RWPE2 (cell line): Measurements from ENCODE around the gene OR2A42.
A peak's percentile ranks its signal among the peaks of the same experiment; 100 is the strongest.
"Not testable (repeated sequence)": the region's sequence is repeated elsewhere in the genome, so short reads cannot be mapped to it uniquely, and the experiment has no call there.

Experiments used
- ATAC-seq: fragments of 200-7000 bp; cut with Tn5 transposase; 3 replicates; pipeline ENCODE4 v1.9.1; 2021; ENCODE audit warnings: low read depth
- DNase-seq: peaks from one replicate; pipeline ENCODE4 v3.0.0-alpha.2; 2020; ENCODE audit warnings: low spot score
- H3K27ac ChIP-seq: fragments of 450-650 bp; 2 replicates; pipeline ENCODE4 v1.5.1; 2017; ENCODE audit warnings: mild to moderate bottlenecking; ENCODE audit not compliant: poor library complexity, severe bottlenecking
- H3K27me3 ChIP-seq: fragments of 250-450 bp; sonication (Bioruptor Pico); 2 replicates; pipeline ENCODE4 v1.5.1; 2021; ENCODE audit warnings: mild to moderate bottlenecking, moderate library complexity; ENCODE audit not compliant: insufficient read depth, poor library complexity, severe bottlenecking
- H3K36me3 ChIP-seq: fragments of 250-450 bp; sonication (Bioruptor Pico); 2 replicates; pipeline ENCODE4 v1.5.1; 2020; ENCODE audit warnings: low read depth, mild to moderate bottlenecking, moderate library complexity
- H3K4me1 ChIP-seq: fragments of 250-450 bp; sonication (Bioruptor Pico); 2 replicates; pipeline ENCODE4 v1.5.1; 2021; ENCODE audit warnings: mild to moderate bottlenecking, moderate library complexity; ENCODE audit not compliant: insufficient read depth, poor library complexity, severe bottlenecking
- H3K4me3 ChIP-seq: fragments of 250-450 bp; sonication (Bioruptor Pico); 2 replicates; pipeline ENCODE4 v1.5.1; 2021; ENCODE audit warnings: mild to moderate bottlenecking, moderate library complexity; ENCODE audit not compliant: severe bottlenecking
- H3K9me3 ChIP-seq: fragments of 250-450 bp; sonication (Bioruptor Pico); 2 replicates; pipeline ENCODE4 v1.5.1; 2021; ENCODE audit warnings: mild to moderate bottlenecking, moderate library complexity; ENCODE audit not compliant: severe bottlenecking

Gene OR2A42, protein sequence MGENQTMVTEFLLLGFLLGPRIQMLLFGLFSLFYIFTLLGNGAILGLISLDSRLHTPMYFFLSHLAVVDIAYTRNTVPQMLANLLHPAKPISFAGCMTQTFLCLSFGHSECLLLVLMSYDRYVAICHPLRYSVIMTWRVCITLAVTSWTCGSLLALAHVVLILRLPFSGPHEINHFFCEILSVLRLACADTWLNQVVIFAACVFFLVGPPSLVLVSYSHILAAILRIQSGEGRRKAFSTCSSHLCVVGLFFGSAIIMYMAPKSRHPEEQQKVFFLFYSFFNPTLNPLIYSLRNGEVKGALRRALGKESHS

DNA sequence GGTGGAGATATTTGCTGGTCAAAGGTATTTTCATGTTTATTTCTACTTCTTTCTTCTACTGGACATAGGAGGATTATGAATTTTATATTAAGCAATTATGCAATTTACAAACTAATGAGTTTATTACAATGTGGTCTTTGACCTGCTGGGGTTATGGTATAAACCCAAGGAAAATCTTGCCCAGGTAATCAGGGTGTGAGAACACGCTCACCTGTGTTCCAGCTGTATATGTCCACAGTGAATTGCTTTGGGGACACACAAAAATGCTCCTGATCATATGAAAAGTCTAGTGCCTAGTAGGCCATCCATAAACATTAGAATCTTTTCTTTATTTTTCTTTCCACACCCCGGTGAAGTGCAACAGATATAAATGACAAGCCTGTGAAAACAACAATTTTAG, at the start of gene OR2A42:
TSS of gene OR2A42 (minus strand) at position 241 of the 400 bp plus-strand sequence. CDS start 6,762 bp downstream, outside the sequence.
- not testable (repeated sequence) for H3K36me3 ChIP-seq, DNase-seq, H3K27ac ChIP-seq, ATAC-seq, H3K4me3 ChIP-seq, H3K9me3 ChIP-seq, H3K27me3 ChIP-seq, H3K4me1 ChIP-seq

DNA sequence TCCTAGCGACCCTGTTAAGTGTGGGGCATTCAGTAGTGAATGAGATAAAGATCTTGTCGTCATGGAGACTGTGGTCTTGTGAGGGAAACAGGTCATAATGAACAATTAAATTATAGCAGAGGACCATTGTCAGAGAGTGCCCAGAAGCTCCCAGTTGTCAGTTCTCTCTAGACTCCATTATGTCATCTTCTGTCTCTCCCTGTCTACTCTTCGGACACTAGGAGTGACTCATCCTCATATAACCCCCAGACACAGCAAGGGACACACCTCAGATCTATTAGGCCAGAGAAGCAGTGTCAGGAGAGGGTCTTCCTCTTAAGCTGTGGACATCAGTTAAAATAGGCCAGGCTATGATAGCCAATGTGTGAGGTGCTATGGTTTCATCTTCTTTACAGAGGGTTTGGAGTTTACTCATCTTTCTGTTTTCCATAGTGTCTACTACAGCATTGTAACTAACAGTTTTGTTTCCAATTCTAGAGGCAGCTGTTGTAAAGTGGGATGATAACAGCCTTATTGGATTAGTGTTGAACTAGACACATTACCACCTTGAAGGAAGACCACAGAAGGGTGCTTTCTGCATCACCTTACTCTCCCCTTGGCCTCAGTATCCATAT, 47.9 kb upstream of the OR2A42 start:
- H3K27me3 ChIP-seq, DNase-seq, H3K4me1 ChIP-seq, H3K4me3 ChIP-seq, ATAC-seq, H3K27ac ChIP-seq, H3K9me3 ChIP-seq, H3K36me3 ChIP-seq: not testable (repeated sequence)

DNA sequence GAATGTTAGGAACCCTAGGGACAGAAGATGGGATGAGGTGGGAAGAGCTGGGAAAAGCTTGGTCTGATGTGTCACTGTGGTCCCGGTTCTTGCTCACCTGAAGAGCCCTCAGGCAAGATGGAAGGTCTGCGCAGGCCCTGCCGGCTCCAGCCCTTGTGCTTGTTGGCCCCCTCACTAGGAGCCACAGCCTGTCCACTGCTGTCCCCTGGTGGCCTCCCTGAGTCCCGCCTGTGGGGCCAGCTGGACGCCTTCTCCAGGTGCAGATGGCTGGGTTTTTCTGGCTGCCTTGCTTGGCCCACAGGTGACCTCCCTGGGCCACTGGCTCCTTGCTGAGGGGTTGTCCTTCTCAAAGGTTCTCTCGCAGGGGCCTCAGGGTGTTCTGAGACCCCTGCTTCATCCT, 44.3 kb upstream of the OR2A42 start:
- not testable (repeated sequence) for H3K27ac ChIP-seq, H3K27me3 ChIP-seq, H3K36me3 ChIP-seq, H3K4me3 ChIP-seq, H3K4me1 ChIP-seq, H3K9me3 ChIP-seq, DNase-seq, ATAC-seq

DNA sequence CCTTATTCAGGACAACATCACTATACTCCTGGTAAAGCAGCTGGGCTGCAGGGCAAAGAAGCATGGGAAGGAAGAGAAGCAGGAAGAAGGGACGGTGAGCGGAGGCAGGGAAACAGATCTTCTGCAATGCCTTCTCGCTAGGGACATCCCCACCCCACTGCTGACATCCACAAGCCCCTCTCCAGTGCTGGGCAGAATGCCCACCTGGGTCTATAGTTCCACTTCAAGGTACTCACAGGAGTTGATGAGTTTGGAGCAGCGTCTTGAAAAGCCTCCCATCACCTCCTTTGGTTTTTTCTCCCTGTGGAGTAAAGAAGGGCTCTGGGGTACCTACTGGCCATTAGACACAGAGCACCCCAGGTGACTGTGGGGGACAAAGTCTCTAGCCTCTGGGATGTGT, 43.1 kb upstream of the OR2A42 start:
- H3K36me3 ChIP-seq, H3K27me3 ChIP-seq, H3K4me3 ChIP-seq, H3K9me3 ChIP-seq, ATAC-seq, H3K4me1 ChIP-seq, H3K27ac ChIP-seq: not testable (repeated sequence)
- DNase-seq: peak; percentile 20

DNA sequence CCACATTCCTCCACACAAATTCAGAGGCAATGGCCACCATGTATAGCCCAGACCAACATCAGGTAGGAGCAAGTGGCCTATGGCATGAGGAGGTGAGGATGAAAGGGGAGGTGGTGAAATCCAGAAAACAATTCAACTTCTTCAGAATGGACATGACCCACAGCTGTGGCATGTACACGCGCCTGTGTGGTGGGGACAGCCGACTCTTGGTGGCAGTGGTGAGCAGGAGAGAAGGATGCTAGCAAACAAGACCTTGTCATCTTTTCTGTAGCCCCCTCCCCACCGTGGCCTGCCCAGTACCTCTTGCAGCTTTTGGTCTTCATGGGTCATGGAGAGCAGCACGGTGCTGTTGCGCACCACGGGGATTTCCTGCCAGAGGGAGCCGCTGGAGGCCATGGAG, 42.6 kb upstream of the OR2A42 start:
- H3K27ac ChIP-seq, H3K4me3 ChIP-seq, H3K27me3 ChIP-seq, H3K9me3 ChIP-seq, H3K4me1 ChIP-seq, ATAC-seq, H3K36me3 ChIP-seq, DNase-seq: not testable (repeated sequence)

DNA sequence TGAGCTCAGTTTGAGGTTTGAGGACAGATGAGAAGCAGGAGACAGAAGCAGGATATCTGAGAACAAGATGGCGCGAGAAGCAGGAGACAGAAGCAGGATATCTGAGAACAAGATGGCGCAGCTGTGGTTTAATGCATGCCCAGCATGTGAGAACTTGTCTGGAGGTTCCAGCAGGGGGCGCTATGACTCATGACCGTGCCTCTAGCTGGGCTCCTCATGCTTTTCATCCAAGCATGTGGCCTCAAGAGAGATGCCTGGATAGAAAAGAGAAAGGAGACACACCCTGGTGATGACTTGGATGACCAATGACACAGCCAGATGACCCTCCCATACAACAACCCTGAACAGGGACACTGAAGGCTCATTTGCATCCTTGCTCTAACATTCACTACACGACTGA, 40.6 kb upstream of the OR2A42 start:
- H3K9me3 ChIP-seq, H3K27me3 ChIP-seq, H3K27ac ChIP-seq, H3K4me1 ChIP-seq, ATAC-seq, DNase-seq, H3K4me3 ChIP-seq, H3K36me3 ChIP-seq: not testable (repeated sequence)

DNA sequence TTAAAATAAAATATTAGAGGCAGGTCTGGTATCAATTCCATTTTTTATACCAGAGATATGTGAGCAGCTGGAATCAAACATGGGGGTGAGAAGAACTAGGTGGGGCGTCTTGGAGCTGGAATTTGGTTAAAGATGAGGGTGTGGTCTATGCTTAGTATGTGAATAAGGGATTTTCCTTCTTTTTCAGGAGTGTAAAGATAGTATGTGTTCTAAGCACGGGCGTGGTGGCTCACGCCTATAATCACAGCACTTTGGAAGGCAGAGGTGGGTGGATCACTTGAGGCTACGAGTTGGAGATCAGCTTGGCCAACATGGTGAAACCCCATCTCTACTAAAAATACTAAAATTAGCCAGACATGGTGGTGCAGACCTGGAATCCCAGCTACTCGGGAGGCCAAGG, 35.9 kb upstream of the OR2A42 start:
- not testable (repeated sequence) for DNase-seq, H3K36me3 ChIP-seq, H3K27ac ChIP-seq, H3K4me3 ChIP-seq, H3K4me1 ChIP-seq, ATAC-seq, H3K27me3 ChIP-seq, H3K9me3 ChIP-seq

DNA sequence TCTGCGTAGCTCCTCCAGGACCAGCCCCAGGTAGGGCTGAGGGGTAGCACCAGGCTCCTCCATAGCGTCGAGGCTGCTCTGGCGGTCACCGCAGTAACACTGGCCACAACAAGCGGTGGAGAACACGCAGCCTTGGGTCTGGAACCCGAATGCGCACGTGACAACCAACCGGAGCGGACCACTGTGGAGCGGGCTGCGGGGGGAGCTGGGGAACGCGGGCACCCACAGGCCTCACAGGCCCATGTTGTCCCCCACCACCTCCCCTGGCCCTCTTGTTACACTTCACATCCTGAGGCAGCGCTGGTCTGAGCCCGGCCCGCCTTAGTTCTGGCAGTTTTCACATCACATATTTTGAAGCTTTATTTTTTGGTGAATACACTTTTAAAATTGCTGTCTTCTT, 29.8 kb upstream of the OR2A42 start, which contains the start of gene CTAGE8:
TSS of gene CTAGE8 (minus strand) at position 101 of the 400 bp plus-strand sequence. CDS start at position 63, 38 bp downstream.
- H3K4me1 ChIP-seq, H3K36me3 ChIP-seq, DNase-seq, H3K27me3 ChIP-seq, H3K9me3 ChIP-seq, ATAC-seq, H3K4me3 ChIP-seq, H3K27ac ChIP-seq: not testable (repeated sequence)

DNA sequence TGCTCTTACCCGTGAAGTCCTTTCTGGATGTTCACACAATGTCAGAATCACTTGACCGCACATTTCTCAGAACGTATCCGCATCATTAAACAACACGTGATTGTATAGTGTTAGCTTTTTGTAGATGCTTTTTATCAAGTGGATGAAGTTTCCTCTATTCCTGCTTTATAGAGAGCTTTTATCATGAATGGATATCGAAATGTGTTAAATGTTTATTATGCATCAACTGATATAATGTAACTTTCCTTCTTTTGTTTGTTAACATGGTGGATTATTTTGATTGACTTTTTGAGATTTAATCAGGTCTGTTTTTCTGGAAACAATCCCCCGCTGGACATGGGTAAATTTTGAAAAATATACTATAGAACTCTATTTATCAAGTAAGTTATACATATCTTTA, 25.3 kb upstream of the OR2A42 start, which contains the start of gene OR2A7:
TSS of gene OR2A7 (minus strand) at position 101 of the 400 bp plus-strand sequence. CDS start 5,164 bp downstream, outside the sequence.
- not testable (repeated sequence) for H3K9me3 ChIP-seq, H3K4me3 ChIP-seq, DNase-seq, H3K27ac ChIP-seq, ATAC-seq, H3K4me1 ChIP-seq, H3K27me3 ChIP-seq, H3K36me3 ChIP-seq

DNA sequence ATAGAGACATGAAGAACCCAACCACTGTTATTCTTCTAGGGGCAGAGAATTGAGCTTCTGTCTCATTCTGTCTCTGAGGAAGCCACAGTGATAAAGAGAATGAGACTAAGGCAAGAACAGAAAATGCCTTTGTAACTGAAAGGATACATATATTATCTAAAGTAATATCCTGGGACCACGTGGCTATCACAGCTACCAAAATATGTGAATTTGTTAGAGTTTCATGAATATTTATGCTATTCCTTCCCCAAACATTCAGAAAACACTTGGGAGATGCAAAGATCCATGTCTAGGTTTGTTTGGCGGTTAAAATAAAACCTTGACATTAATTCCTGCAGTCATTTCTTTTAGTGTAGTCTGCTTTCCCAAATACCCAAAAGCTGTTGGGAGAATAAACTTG, 22.7 kb upstream of the OR2A42 start:
- H3K36me3 ChIP-seq, H3K4me1 ChIP-seq, ATAC-seq, H3K9me3 ChIP-seq, H3K27me3 ChIP-seq, H3K4me3 ChIP-seq, H3K27ac ChIP-seq, DNase-seq: not testable (repeated sequence)

DNA sequence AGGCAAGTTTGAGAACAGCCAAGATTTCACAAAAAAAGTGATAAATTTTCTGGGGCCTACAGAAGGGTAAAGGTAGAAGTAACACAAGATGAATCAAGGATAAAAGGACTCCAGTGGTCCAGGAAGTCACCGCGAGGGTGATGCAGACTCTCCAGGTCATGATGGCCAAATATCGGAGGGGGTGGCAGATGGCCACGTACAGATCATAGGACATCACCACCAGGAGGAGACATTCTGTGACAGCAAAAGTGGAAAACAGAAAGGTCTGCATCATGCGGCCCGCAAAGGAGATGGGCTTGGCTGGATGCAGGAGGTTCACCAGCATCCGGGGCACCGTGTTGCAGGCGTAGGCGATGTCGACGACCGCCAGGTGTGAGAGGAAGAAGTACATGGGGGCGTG, 19.7 kb upstream of the OR2A42 start:
- H3K4me3 ChIP-seq, H3K4me1 ChIP-seq, H3K9me3 ChIP-seq, ATAC-seq, H3K36me3 ChIP-seq, H3K27me3 ChIP-seq, DNase-seq, H3K27ac ChIP-seq: not testable (repeated sequence)
